GM12878 (cell line): Measurements from ENCODE around the gene RAB31. TPM values are rescaled to one million over a fixed set of nuclear protein-coding genes. Genes with fewer than 3 reads are reported as not detected.

ENCODE experiments used
- ATAC-seq: fragments of 200-7000 bp; cut with Tn5 transposase; 3 replicates; pipeline ENCODE4 v1.9.1; 2020; ENCODE audit warnings: mild to moderate bottlenecking, moderate library complexity
- BruUV-seq: library from RNA; stranded (reverse); fragments of 400-500 nt; replicated peaks from 2 replicates; lab custom pipeline; 2021; lab: Mats Ljungman, UMichigan
- CTCF ChIA-PET: fragments of 300-600 bp; sonication (Branson Sonifier 250); formaldehyde crosslinking; extraction: SDS; loops from one replicate; lab custom pipeline; 2021; ENCODE audit warnings: inconsistent platforms; lab: Yijun Ruan, JAX
- POLR2A ChIA-PET: fragments of 350-600 bp; formaldehyde crosslinking; extraction: SDS; loops from one replicate; lab custom pipeline; 2021; ENCODE audit warnings: inconsistent platforms; lab: Charles Lee
- RAD21 ChIA-PET: fragments of 300-600 bp; sonication (Branson Sonifier 250); formaldehyde crosslinking; loops from one replicate; lab custom pipeline; 2023; ENCODE audit warnings: antibody characterized with exemption; ENCODE audit not compliant: unreplicated experiment; lab: Charles Lee
- SMC1A ChIA-PET: fragments of 300-600 bp; sonication (Branson Sonifier 250); formaldehyde crosslinking; loops from one replicate; lab custom pipeline; 2023; ENCODE audit not compliant: unreplicated experiment, uncharacterized antibody; lab: Charles Lee
- DNase-seq: peaks from one replicate; pipeline ENCODE4 v3.0.0-alpha.2; 2011; ENCODE audit warnings: low read depth, low spot score
- FAIRE-seq: peaks from 3 replicates; lab custom pipeline; 2011; peaks lifted over from hg19 to GRCh38; lab: Jason Lieb, UNC
- H2AFZ ChIP-seq: 2 replicates; pipeline ENCODE4 v1.6.0; 2011; ENCODE audit warnings: low read depth, low read length, control low read depth; ENCODE audit not compliant: control insufficient read depth
- H3K27ac ChIP-seq: 2 replicates; pipeline ENCODE4 v1.5.1; 2011; ENCODE audit warnings: control low read depth; ENCODE audit not compliant: control insufficient read depth, insufficient read depth
- H3K27me3 ChIP-seq, 2 experiments: replicated peaks in 1 of 2; 2 replicates each; pipeline versions ENCODE4 v1.6.0 to v1.6.1; 2011; ENCODE audit warnings: low read length in 1 of 2; ENCODE audit not compliant: control insufficient read depth in 2 of 2, insufficient read depth in 2 of 2
- H3K36me3 ChIP-seq, 2 experiments: 2 replicates each; pipeline ENCODE4 v1.5.1; 2011; ENCODE audit warnings: low read length in 1 of 2; ENCODE audit not compliant: control insufficient read depth in 2 of 2, insufficient read depth in 2 of 2
- H3K4me1 ChIP-seq: 2 replicates; pipeline ENCODE4 v1.6.1; 2011; ENCODE audit warnings: mild to moderate bottlenecking, low read length, moderate library complexity, mixed read lengths; ENCODE audit not compliant: control insufficient read depth, insufficient read depth
- H3K4me2 ChIP-seq: 2 replicates; pipeline ENCODE4 v1.6.0; 2011; ENCODE audit warnings: control low read depth; ENCODE audit not compliant: control insufficient read depth, insufficient read depth
- H3K4me3 ChIP-seq: fragments of 200-600 bp; sonication (generic); 2 replicates; pipeline ENCODE4 v1.5.1; 2016
- H3K79me2 ChIP-seq: 2 replicates; pipeline ENCODE4 v1.6.0; 2011; ENCODE audit warnings: low read length; ENCODE audit not compliant: control insufficient read depth, insufficient read depth
- H3K9ac ChIP-seq: 2 replicates; pipeline ENCODE4 v1.8.0; 2011; ENCODE audit warnings: low read length, control low read depth, mixed read lengths; ENCODE audit not compliant: control insufficient read depth, insufficient read depth
- H3K9me3 ChIP-seq: replicated peaks from 3 replicates; pipeline ENCODE4 v1.5.1; 2011; ENCODE audit warnings: mild to moderate bottlenecking, low read length; ENCODE audit not compliant: control insufficient read depth, insufficient read depth
- H4K20me1 ChIP-seq: 2 replicates; pipeline ENCODE4 v1.6.0; 2011; ENCODE audit not compliant: control insufficient read depth, insufficient read depth
- WGBS: methylation state at CpG from one replicate; pipeline ENCODE4 v1.1.6; 2016; ENCODE audit warnings: low lambda C conversion rate; ENCODE audit not compliant: insufficient replicate concordance, insufficient coverage; ENCODE audit errors: missing lambda C conversion rate; 5-methylcytosine and 5-hydroxymethylcytosine counted together
- in situ Hi-C: fragments of 300-500 bp; cut with MboI; formaldehyde crosslinking; loops from 9 replicates; pipeline ENCODE4 v1.14.3; 2018; ENCODE audit warnings: mixed read lengths
- intact Hi-C: fragments of 100-400 bp; cut with micrococcal nuclease; formaldehyde crosslinking; loops from one replicate; pipeline ENCODE4 v1.14.2; 2022; ENCODE audit not compliant: unreplicated experiment
- polyA plus RNA-seq, 11 experiments: library from polyadenylated mRNA; depleted of rRNA in 4 of 11; unstranded in 6 of 11; stranded (reverse) in 5 of 11; fragments of >200 nt; fragmentation: Nextera tagmentation in 4 of 11; fragmentation: Illumina TruSeq in 1 of 11; extraction: Ambion mirVana in 4 of 11; extraction: Trizol in 1 of 11; gene quantifications; 1 replicate in 1 of 11; 2 replicates in 10 of 11; pipeline versions ENCODE4 v1.2.1 to v1.2.3, GENCODE V29; 2011 to 2016; ENCODE audit warnings: inconsistent platforms in 2 of 11, missing spikeins in 2 of 11, low read depth in 1 of 11
- total RNA-seq, 4 experiments: library from RNA; depleted of rRNA in 3 of 4; stranded (reverse); fragments of >200 nt in 3 of 4; fragmentation: Illumina TruSeq in 1 of 4; extraction: Trizol in 1 of 4; gene quantifications; 2 replicates each; pipeline versions ENCODE4 v1.2.1 to v1.2.3, GENCODE V29; 2013 to 2021
- TF ChIP-seq, protein P1 (sequence below): fragments of 150-350 bp; IDR thresholded peaks from 2 replicates; pipeline ENCODE4 v1.6.1; 2016; ENCODE audit warnings: low read depth, low read length
- TF ChIP-seq, protein P2 (sequence below): IDR thresholded peaks from 2 replicates; pipeline ENCODE4 v1.6.1; 2012; ENCODE audit warnings: low read length, inconsistent platforms
- TF ChIP-seq, protein P3 (sequence below): IDR thresholded peaks from 2 replicates; pipeline ENCODE4 v1.6.1; 2012; ENCODE audit warnings: mild to moderate bottlenecking, low read depth, low read length

The RAB31 gene
- total and polyA plus RNA-seq, 10 of the 15 experiments (the other 5 are each of a cell fraction or from before 2014, with no cell fraction given) = 0.80 to 23.3 (median 12.2) TPM

DNA sequence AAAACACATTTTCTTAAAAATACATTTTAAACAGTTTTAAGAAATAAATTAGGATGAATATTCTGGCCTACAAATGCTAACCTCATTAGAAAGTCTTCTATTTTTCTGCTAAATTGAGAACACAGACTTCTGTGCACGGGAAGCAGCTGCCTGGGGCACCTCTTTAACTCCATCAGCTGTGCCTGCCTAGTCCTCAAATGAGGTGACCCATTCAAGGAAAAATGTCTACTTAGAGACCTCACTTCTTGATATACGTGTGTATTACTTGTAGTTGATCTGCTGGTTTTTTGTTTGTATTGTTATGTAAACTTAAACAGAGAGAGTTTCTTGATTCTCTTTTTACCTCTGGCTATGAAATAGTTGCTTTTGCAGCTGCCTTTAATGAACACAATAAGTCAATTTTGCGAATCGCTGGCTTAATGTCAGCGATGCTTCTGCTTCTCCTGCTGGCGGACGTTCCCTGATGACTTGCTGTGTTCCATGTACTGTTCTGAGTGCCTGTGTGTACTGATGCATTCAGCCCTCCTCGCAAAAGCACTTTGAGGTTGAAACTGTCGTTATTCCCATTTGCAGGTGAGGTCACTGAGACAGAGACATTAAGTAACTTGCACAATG, 88.9 kb downstream of the RAB31 start:
- in situ Hi-C loops (no loop called here), intact Hi-C loops (no loop called here)
- no peaks in the 10 kb centered on the region for H4K20me1 ChIP-seq
- ChIA-PET RAD21 (no interaction called here), SMC1A (interaction anchor here (1.5 kb wide), 1 partner anchor 8 kb away, joined by 3 read pairs; no protein-coding TSS in a partner anchor)
- no peak for ATAC-seq
- no peaks in the 10 kb centered on the region; the same call in 2 of the 3 replicates for H3K9me3 ChIP-seq
- no TSS peak for BruUV-seq
- 94% methylated on average over 9 of the region's 9 CpGs for WGBS
- H3K36me3 ChIP-seq = no peaks in the 10 kb centered on the region
- H3K4me3 ChIP-seq = no peak overlapping the region
- TF ChIP-seq, protein P1, sequence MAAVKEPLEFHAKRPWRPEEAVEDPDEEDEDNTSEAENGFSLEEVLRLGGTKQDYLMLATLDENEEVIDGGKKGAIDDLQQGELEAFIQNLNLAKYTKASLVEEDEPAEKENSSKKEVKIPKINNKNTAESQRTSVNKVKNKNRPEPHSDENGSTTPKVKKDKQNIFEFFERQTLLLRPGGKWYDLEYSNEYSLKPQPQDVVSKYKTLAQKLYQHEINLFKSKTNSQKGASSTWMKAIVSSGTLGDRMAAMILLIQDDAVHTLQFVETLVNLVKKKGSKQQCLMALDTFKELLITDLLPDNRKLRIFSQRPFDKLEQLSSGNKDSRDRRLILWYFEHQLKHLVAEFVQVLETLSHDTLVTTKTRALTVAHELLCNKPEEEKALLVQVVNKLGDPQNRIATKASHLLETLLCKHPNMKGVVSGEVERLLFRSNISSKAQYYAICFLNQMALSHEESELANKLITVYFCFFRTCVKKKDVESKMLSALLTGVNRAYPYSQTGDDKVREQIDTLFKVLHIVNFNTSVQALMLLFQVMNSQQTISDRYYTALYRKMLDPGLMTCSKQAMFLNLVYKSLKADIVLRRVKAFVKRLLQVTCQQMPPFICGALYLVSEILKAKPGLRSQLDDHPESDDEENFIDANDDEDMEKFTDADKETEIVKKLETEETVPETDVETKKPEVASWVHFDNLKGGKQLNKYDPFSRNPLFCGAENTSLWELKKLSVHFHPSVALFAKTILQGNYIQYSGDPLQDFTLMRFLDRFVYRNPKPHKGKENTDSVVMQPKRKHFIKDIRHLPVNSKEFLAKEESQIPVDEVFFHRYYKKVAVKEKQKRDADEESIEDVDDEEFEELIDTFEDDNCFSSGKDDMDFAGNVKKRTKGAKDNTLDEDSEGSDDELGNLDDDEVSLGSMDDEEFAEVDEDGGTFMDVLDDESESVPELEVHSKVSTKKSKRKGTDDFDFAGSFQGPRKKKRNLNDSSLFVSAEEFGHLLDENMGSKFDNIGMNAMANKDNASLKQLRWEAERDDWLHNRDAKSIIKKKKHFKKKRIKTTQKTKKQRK = no peak
- TF ChIP-seq, protein P2, sequence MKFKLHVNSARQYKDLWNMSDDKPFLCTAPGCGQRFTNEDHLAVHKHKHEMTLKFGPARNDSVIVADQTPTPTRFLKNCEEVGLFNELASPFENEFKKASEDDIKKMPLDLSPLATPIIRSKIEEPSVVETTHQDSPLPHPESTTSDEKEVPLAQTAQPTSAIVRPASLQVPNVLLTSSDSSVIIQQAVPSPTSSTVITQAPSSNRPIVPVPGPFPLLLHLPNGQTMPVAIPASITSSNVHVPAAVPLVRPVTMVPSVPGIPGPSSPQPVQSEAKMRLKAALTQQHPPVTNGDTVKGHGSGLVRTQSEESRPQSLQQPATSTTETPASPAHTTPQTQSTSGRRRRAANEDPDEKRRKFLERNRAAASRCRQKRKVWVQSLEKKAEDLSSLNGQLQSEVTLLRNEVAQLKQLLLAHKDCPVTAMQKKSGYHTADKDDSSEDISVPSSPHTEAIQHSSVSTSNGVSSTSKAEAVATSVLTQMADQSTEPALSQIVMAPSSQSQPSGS = no peak
- TF ChIP-seq, protein P3, sequence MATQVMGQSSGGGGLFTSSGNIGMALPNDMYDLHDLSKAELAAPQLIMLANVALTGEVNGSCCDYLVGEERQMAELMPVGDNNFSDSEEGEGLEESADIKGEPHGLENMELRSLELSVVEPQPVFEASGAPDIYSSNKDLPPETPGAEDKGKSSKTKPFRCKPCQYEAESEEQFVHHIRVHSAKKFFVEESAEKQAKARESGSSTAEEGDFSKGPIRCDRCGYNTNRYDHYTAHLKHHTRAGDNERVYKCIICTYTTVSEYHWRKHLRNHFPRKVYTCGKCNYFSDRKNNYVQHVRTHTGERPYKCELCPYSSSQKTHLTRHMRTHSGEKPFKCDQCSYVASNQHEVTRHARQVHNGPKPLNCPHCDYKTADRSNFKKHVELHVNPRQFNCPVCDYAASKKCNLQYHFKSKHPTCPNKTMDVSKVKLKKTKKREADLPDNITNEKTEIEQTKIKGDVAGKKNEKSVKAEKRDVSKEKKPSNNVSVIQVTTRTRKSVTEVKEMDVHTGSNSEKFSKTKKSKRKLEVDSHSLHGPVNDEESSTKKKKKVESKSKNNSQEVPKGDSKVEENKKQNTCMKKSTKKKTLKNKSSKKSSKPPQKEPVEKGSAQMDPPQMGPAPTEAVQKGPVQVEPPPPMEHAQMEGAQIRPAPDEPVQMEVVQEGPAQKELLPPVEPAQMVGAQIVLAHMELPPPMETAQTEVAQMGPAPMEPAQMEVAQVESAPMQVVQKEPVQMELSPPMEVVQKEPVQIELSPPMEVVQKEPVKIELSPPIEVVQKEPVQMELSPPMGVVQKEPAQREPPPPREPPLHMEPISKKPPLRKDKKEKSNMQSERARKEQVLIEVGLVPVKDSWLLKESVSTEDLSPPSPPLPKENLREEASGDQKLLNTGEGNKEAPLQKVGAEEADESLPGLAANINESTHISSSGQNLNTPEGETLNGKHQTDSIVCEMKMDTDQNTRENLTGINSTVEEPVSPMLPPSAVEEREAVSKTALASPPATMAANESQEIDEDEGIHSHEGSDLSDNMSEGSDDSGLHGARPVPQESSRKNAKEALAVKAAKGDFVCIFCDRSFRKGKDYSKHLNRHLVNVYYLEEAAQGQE = no peak
- TF ChIP-seq, all 136 proteins: peak for 0
- POLR2A ChIA-PET = no interaction called here
- no peak overlapping the region for H3K4me2 ChIP-seq
- no peaks in the 10 kb centered on the region for H3K79me2 ChIP-seq
- H3K4me1 ChIP-seq = no peaks in the 10 kb centered on the region
- H3K9ac ChIP-seq = no peak overlapping the region
- no peak for DNase-seq
- no peak overlapping the region for H2AFZ ChIP-seq
- H3K27ac ChIP-seq = no peak overlapping the region
- no peak for FAIRE-seq
- H3K27me3 ChIP-seq = no peaks in the 10 kb centered on the region
- CTCF ChIA-PET = no interaction called here
